Endothelial cell of umbilical vein (primary cell): ENCODE data around the gene CEP20. TPM values are rescaled to one million over a fixed set of nuclear protein-coding genes. Genes with fewer than 3 reads are reported as not detected.

ENCODE experiments used
- BruUV-seq: library from RNA; stranded (reverse); fragments of 400-500 nt; replicated peaks from 2 replicates; lab custom pipeline; 2021; lab: Mats Ljungman, UMichigan
- CTCF ChIA-PET: fragments of 300-600, 350-600 bp; sonication (Branson Sonifier 250); formaldehyde crosslinking; loops from one replicate; lab custom pipeline; 2021; ENCODE audit warnings: antibody characterized with exemption, inconsistent platforms; lab: Charles Lee
- POLR2A ChIA-PET: fragments of 300-600, 350-600 bp; sonication (Branson Sonifier 250); formaldehyde crosslinking; loops from one replicate; lab custom pipeline; 2021; ENCODE audit warnings: antibody characterized with exemption, inconsistent platforms; lab: Charles Lee
- DNase-seq: peaks from one replicate; pipeline ENCODE4 v3.0.0-alpha.2; 2011; ENCODE audit warnings: low read depth, low spot score
- FAIRE-seq: peaks from 2 replicates; lab custom pipeline; 2011; peaks lifted over from hg19 to GRCh38; lab: Jason Lieb, UNC
- H2AFZ ChIP-seq: 2 replicates; pipeline ENCODE4 v1.6.0; 2012; ENCODE audit warnings: low read depth, low read length, control low read depth, inconsistent platforms
- H3K27ac ChIP-seq: 2 replicates; pipeline ENCODE4 v1.5.1; 2011; ENCODE audit warnings: low read depth, mild to moderate bottlenecking, control low read depth, low read length, moderate library complexity; ENCODE audit not compliant: insufficient read depth
- H3K27me3 ChIP-seq, 2 experiments: 2 replicates each; pipeline versions ENCODE4 v1.6.0 to v1.6.1; 2011; ENCODE audit warnings: low read length in 2 of 2, mixed read lengths in 1 of 2; ENCODE audit not compliant: control insufficient read depth in 2 of 2, insufficient read depth in 2 of 2
- H3K36me3 ChIP-seq, 2 experiments: 2 replicates in 1 of 2; 3 replicates in 1 of 2; pipeline ENCODE4 v1.5.1; 2011; ENCODE audit warnings: low read length in 2 of 2, mild to moderate bottlenecking in 1 of 2, moderate library complexity in 1 of 2; ENCODE audit not compliant: control insufficient read depth in 2 of 2, insufficient read depth in 2 of 2; ENCODE audit errors: extremely low read depth in 1 of 2
- H3K4me1 ChIP-seq: 3 replicates; pipeline ENCODE4 v1.5.1; 2011; ENCODE audit warnings: mild to moderate bottlenecking, low read length; ENCODE audit not compliant: control insufficient read depth, insufficient read depth; ENCODE audit errors: extremely low read depth
- H3K4me2 ChIP-seq: 2 replicates; pipeline ENCODE4 v1.6.1; 2011; ENCODE audit warnings: low read length, control low read depth, mixed read lengths; ENCODE audit not compliant: insufficient read depth
- H3K4me3 ChIP-seq, 3 experiments: fragments of 200-600 bp in 1 of 3; sonication (generic), shearing (Covaris generic) in 1 of 3; replicated peaks in 1 of 3; 2 replicates each; pipeline ENCODE4 v1.5.1; 2011 to 2016; ENCODE audit warnings: control low read depth in 3 of 3, low read length in 3 of 3, mild to moderate bottlenecking in 2 of 3, inconsistent platforms in 1 of 3, low read depth in 1 of 3, moderate library complexity in 1 of 3; ENCODE audit not compliant: insufficient read depth in 1 of 3
- H3K79me2 ChIP-seq: 2 replicates; pipeline ENCODE4 v1.6.0; 2012; ENCODE audit warnings: low read length, inconsistent platforms; ENCODE audit not compliant: control insufficient read depth, insufficient read depth
- H3K9ac ChIP-seq: replicated peaks from 2 replicates; pipeline ENCODE3; 2011; ENCODE audit warnings: low read length, control low read depth; ENCODE audit not compliant: insufficient read depth; ENCODE audit errors: extremely low read depth
- H3K9me1 ChIP-seq: replicated peaks from 3 replicates; pipeline ENCODE4 v1.6.0; 2011; ENCODE audit warnings: mild to moderate bottlenecking, low read length; ENCODE audit not compliant: control insufficient read depth, insufficient read depth; ENCODE audit errors: extremely low read depth
- H3K9me3 ChIP-seq: replicated peaks from 2 replicates; pipeline ENCODE4 v1.5.1; 2012; ENCODE audit warnings: low read length, inconsistent platforms; ENCODE audit not compliant: control insufficient read depth, insufficient read depth
- H4K20me1 ChIP-seq: replicated peaks from 2 replicates; pipeline ENCODE3; 2011; ENCODE audit warnings: mild to moderate bottlenecking, low read length; ENCODE audit not compliant: control insufficient read depth, insufficient read depth; ENCODE audit errors: extremely low read depth
- EZH2 ChIP-seq: IDR thresholded peaks from 2 replicates; pipeline ENCODE4 v1.6.1; 2012; ENCODE audit warnings: borderline replicate concordance, low read depth, mild to moderate bottlenecking, moderate library complexity, low read length, inconsistent platforms; ENCODE audit not compliant: severe bottlenecking
- FOS ChIP-seq: IDR thresholded peaks from 2 replicates; pipeline ENCODE4 v1.6.1; 2011; ENCODE audit warnings: mild to moderate bottlenecking, low read length, moderate library complexity, borderline replicate concordance; ENCODE audit not compliant: insufficient read depth
- GATA2 ChIP-seq: IDR thresholded peaks from 2 replicates; pipeline ENCODE4 v1.7.0; 2011; ENCODE audit warnings: low read depth, mild to moderate bottlenecking, moderate library complexity, mixed read lengths, low read length; ENCODE audit not compliant: insufficient read length, insufficient read depth
- MYC ChIP-seq: IDR thresholded peaks from one replicate; pipeline ENCODE4 v1.6.1; 2011; ENCODE audit warnings: mild to moderate bottlenecking, low read depth, low read length
- POLR2A ChIP-seq: IDR thresholded peaks from 2 replicates; pipeline ENCODE4 v1.6.1; 2012; ENCODE audit warnings: low read depth, mild to moderate bottlenecking, control low read depth, low read length
- POLR2AphosphoS5 ChIP-seq: IDR thresholded peaks from 2 replicates; pipeline ENCODE4 v1.6.1; 2012; ENCODE audit warnings: low read depth, mild to moderate bottlenecking, control low read depth, low read length, moderate library complexity; ENCODE audit not compliant: insufficient read depth
- dilution Hi-C: fragments of 300-500 bp; cut with MboI; formaldehyde crosslinking; loops from one replicate; pipeline ENCODE4 v1.15.0; 2019; ENCODE audit warnings: low sequenced_read_pairs; ENCODE audit not compliant: extremely low pct_ligation_motif_present
- intact Hi-C: fragments of 100-400 bp; cut with micrococcal nuclease; formaldehyde crosslinking; loops from one replicate; pipeline ENCODE4 v1.10.0; 2022
- polyA plus RNA-seq, 4 experiments: library from polyadenylated mRNA; depleted of rRNA in 3 of 4; stranded (reverse) in 3 of 4; unstranded in 1 of 4; fragments of >200 nt; gene quantifications; 2 replicates each; pipeline versions ENCODE4 v1.2.1 to v1.2.3, GENCODE V29; 2011 to 2012; ENCODE audit warnings: missing spikeins in 1 of 4
- total RNA-seq: library from RNA; stranded (reverse); gene quantifications from 2 replicates; pipeline ENCODE4 v1.2.3, GENCODE V29; 2021
- TF ChIP-seq, protein P1 (sequence below): IDR thresholded peaks from 2 replicates; pipeline ENCODE4 v1.6.1; 2011; ENCODE audit not compliant: insufficient read depth, insufficient read length
- TF ChIP-seq, protein P2 (sequence below), 2 donors: IDR thresholded peaks; 1 replicate in 1 of 2; 2 replicates in 1 of 2; pipeline ENCODE4 v1.5.1; 2011; ENCODE audit warnings: low read length in 2 of 2, mild to moderate bottlenecking in 2 of 2, moderate library complexity in 2 of 2, control low read depth in 1 of 2, inconsistent platforms in 1 of 2, low read depth in 1 of 2; ENCODE audit not compliant: insufficient read depth in 1 of 2; ENCODE audit errors: extremely low read depth in 1 of 2

The CEP20 gene
- total and polyA plus RNA-seq, 2 donors (not counting 3 experiments of a cell fraction or from before 2014, with no cell fraction given): 9.5 to 28.0 TPM

DNA sequence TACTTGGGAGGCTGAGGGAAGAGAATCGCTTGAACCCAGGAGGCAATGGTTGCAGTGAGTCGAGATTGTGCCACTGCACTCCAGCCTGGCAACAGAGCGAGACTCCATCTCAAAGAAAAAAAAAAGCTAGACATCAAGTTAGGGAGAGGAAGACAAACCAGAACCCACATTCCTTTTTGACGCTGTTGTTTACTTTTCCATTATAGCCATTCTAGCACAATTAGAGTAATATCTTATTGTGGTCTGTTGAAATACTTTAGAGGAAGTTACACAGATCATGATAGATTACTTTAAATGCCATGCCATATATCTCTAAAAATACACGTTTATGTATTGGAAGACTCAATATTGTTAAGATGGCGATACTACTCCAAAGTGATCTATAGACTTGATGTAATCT, 44.5 kb upstream of the CEP20 start:
- Histone ChIP-seq H3K27ac (no peak overlapping the region), H3K9ac (no peak overlapping the region), H3K36me3 (no peaks in the 10 kb centered on the region), H3K27me3 (no peaks in the 10 kb centered on the region), H3K9me3 (no peaks in the 10 kb centered on the region), H3K4me1 (no peaks in the 10 kb centered on the region), H4K20me1 (no peaks in the 10 kb centered on the region), H3K79me2 (no peaks in the 10 kb centered on the region), H2AFZ (no peak overlapping the region), H3K4me2 (no peak overlapping the region), H3K4me3 (no peak overlapping the region), H3K9me1 (no peaks in the 10 kb centered on the region)
- no peak for TF ChIP-seq POLR2AphosphoS5
- DNase-seq: no peak
- no TSS peak for BruUV-seq
- no peak for FAIRE-seq
- ChIA-PET CTCF (no interaction called here), POLR2A (no interaction called here)
- dilution Hi-C loops: no loop called here
- intact Hi-C loops: no loop called here

DNA sequence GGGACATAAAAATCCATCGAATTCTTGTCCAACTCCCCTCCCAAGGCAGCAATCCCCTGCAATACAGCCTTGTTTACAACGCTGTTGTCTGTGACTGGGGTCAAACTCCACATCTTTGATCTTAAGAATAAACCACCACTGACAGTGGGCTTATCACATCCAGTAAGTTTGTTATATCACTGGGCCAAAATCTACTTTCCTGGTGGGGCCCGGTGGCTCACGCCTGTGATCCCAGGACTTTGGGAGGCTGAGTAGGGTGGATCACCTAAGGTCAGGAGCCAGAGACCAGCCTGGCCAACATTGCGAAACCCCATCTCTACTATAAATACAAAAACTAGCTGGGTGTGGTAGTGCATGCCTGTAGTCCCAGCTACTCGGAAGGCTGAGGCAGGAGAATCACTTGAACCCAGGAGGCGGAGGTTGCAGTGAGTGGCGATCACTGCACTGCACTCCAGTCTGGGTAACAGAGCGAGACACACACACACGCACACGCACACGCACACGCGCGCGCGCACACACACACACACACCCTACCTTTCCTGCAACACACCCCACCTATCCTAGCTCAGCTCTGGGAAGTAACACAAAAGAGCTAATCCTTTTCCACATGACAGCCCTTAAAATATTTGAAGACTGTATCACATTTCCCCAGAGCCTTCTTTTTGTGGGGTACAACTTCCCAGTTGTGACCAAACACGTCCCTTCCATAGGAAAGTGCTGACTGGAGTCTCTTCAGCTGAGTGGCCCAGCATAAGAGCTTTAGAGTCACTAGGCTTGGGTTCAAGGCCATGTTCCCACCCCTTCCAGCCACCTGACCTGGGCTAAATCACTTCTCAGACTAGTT, 40.1 kb upstream of the CEP20 start:
- no peak for DNase-seq
- H3K36me3 ChIP-seq: no peaks in the 10 kb centered on the region
- no peak overlapping the region for H3K27ac ChIP-seq
- no peak for FAIRE-seq
- no peak overlapping the region for H3K9ac ChIP-seq
- no peaks in the 10 kb centered on the region for H4K20me1 ChIP-seq
- no peaks in the 10 kb centered on the region for H3K4me1 ChIP-seq
- dilution Hi-C loops (no loop called here), intact Hi-C loops (no loop called here)
- H3K9me1 ChIP-seq: no peaks in the 10 kb centered on the region
- no peak overlapping the region for H2AFZ ChIP-seq
- TF ChIP-seq EZH2 (no peak), MYC (no peak), FOS (no peak), POLR2A (no peak), GATA2 (no peak)
- TF ChIP-seq, protein P1, sequence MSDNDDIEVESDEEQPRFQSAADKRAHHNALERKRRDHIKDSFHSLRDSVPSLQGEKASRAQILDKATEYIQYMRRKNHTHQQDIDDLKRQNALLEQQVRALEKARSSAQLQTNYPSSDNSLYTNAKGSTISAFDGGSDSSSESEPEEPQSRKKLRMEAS: no peak
- TF ChIP-seq, protein P2, sequence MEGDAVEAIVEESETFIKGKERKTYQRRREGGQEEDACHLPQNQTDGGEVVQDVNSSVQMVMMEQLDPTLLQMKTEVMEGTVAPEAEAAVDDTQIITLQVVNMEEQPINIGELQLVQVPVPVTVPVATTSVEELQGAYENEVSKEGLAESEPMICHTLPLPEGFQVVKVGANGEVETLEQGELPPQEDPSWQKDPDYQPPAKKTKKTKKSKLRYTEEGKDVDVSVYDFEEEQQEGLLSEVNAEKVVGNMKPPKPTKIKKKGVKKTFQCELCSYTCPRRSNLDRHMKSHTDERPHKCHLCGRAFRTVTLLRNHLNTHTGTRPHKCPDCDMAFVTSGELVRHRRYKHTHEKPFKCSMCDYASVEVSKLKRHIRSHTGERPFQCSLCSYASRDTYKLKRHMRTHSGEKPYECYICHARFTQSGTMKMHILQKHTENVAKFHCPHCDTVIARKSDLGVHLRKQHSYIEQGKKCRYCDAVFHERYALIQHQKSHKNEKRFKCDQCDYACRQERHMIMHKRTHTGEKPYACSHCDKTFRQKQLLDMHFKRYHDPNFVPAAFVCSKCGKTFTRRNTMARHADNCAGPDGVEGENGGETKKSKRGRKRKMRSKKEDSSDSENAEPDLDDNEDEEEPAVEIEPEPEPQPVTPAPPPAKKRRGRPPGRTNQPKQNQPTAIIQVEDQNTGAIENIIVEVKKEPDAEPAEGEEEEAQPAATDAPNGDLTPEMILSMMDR (IDR thresholded peaks at IDR 0.05; ENCODE audit: extremely low read depth in 1 of 2, insufficient read depth in 1 of 2, low read depth in 1 of 2, low read length in 2 of 2): no peak
- ChIA-PET CTCF (interaction anchor here (1.9 kb wide), 1 partner anchor 54 kb away, joined by 6 read pairs; no protein-coding TSS in a partner anchor), POLR2A (no interaction called here)
- no peaks in the 10 kb centered on the region for H3K79me2 ChIP-seq
- no peaks in the 10 kb centered on the region for H3K9me3 ChIP-seq
- H3K4me3 ChIP-seq: no peak overlapping the region
- no peak overlapping the region for H3K4me2 ChIP-seq
- H3K27me3 ChIP-seq: no peaks in the 10 kb centered on the region
- BruUV-seq: no TSS peak
